Natural killer cell (primary cell): ENCODE data around the gene PXDC1. TPM values are rescaled to one million over a fixed set of nuclear protein-coding genes. Genes with fewer than 3 reads are reported as not detected.

Experiments used
- ATAC-seq, 3 donors: fragments of 150-1000 bp in 2 of 3; fragments of 200-7000 bp in 1 of 3; cut with Tn5 transposase; 1 replicate in 1 of 3; 2 replicates in 2 of 3; pipeline ENCODE4 v1.10.0; 2021; ENCODE audit warnings: mild to moderate bottlenecking in 2 of 3, moderate library complexity in 2 of 3
- DNase-seq, 2 donors: peaks; one replicate each; pipeline versions ENCODE4 v3.0.0 to v3.0.0-alpha.2; 2013 to 2021; ENCODE audit warnings: mixed read lengths in 1 of 2
- H3K27ac ChIP-seq: one replicate; pipeline ENCODE4 v1.5.1; 2013; ENCODE audit warnings: mild to moderate bottlenecking, low read length
- H3K27me3 ChIP-seq: one replicate; pipeline ENCODE4 v1.6.1; 2013; ENCODE audit warnings: low read length; ENCODE audit not compliant: control insufficient read depth, insufficient read depth
- H3K36me3 ChIP-seq: one replicate; pipeline ENCODE4 v1.6.1; 2013; ENCODE audit warnings: low read length; ENCODE audit not compliant: control insufficient read depth, insufficient read depth
- H3K4me1 ChIP-seq: one replicate; pipeline ENCODE4 v1.6.1; 2013; ENCODE audit warnings: low read length; ENCODE audit not compliant: control insufficient read depth, insufficient read depth
- H3K4me3 ChIP-seq: one replicate; pipeline ENCODE4 v1.5.1; 2013; ENCODE audit warnings: low read length
- H3K9me3 ChIP-seq: one replicate; pipeline ENCODE4 v1.6.1; 2013; ENCODE audit warnings: low read length; ENCODE audit not compliant: control insufficient read depth, insufficient read depth
- H3K27ac Mint-ChIP-seq, 2 donors: one replicate each; pipeline ENCODE4 v1.8.0; 2022; ENCODE audit warnings: mild to moderate bottlenecking in 2 of 2, mixed read lengths in 2 of 2, moderate library complexity in 1 of 2
- H3K27me3 Mint-ChIP-seq, 2 donors: one replicate each; pipeline ENCODE4 v1.8.0; 2022; ENCODE audit warnings: low read depth in 2 of 2, mixed read lengths in 2 of 2
- H3K36me3 Mint-ChIP-seq: one replicate; pipeline ENCODE4 v1.8.0; 2022; ENCODE audit warnings: mixed read lengths
- H3K4me1 Mint-ChIP-seq, 2 donors: one replicate each; pipeline ENCODE4 v1.8.0; 2022; ENCODE audit warnings: mixed read lengths in 2 of 2
- H3K4me3 Mint-ChIP-seq: one replicate; pipeline ENCODE4 v1.8.0; 2022; ENCODE audit warnings: mild to moderate bottlenecking, moderate library complexity, mixed read lengths
- H3K9me3 Mint-ChIP-seq, 2 donors: one replicate each; pipeline ENCODE4 v1.8.0; 2022; ENCODE audit warnings: mixed read lengths in 2 of 2
- WGBS: methylation state at CpG from one replicate; pipeline ENCODE4 v1.1.7; 2013; ENCODE audit warnings: missing lambda C conversion rate; ENCODE audit not compliant: insufficient coverage; 5-methylcytosine and 5-hydroxymethylcytosine counted together
- intact Hi-C: fragments of 100-400 bp; cut with micrococcal nuclease; formaldehyde crosslinking; loops from one replicate; pipeline ENCODE4 v1.14.2; 2022
- total RNA-seq, 4 donors: library from RNA; stranded (reverse); fragments of 120-200 nt in 1 of 4; gene quantifications; one replicate each; pipeline versions ENCODE4 v1.2.3 to v1.2.4, GENCODE V29; 2013 to 2022
- TF ChIP-seq, protein P1 (sequence below): fragments of 200-600 bp; IDR thresholded peaks from one replicate; pipeline ENCODE4 v1.8.0; 2022; ENCODE audit warnings: antibody characterized with exemption

The PXDC1 gene
- total RNA-seq, 3 donors from 2014 or later (not counting 1 experiment from before 2014, with no cell fraction given), result 0.28 TPM; not detected in 1

DNA sequence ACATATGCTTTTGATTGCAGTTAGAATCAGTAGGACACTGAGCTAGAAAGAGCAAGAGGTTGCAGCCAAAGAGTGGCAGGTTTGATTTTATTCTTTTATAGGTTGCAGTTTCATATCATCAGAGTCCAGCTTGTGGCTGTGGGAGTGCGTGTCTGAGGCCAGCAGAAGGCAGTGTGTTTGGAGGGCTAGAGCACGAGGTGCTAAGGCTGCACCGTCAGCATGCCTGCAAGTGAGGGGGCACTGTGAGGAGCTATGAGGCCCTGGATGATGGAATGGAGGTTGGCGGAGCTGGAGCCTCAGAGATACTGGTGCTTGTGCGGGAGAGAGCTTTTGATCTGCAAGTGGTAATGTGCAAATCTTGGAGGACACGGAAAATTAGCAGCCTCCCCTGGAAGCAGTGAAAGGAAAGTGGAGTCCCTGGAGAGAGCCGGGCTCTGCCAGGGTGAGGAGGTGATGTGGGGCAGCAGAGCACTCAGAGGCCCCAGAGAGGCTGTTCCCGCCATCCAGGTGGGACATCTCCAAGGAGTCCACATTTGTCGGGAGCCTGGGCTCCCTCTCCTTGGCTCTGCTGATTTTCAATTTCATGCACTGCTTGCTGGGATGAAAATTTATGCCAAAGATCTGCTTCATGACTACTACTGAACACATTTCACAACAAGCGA is 43.6 kb downstream of the PXDC1 start:
- no peaks in the 10 kb centered on the region for H3K27me3 ChIP-seq
- 89% methylated on average over 10 of the region's 10 CpGs for WGBS
- Mint-ChIP-seq H3K4me1 (no peaks in the 10 kb centered on the region), H3K36me3 (no peaks in the 10 kb centered on the region), H3K4me3 (no peak overlapping the region), H3K27ac (no peak overlapping the region), H3K27me3 (peaks cover 19 to 33% of the 10 kb centered on the region in 2 donors), H3K9me3 (no peaks in the 10 kb centered on the region)
- H3K9me3 ChIP-seq, result no peaks in the 10 kb centered on the region
- H3K36me3 ChIP-seq, result no peaks in the 10 kb centered on the region
- TF ChIP-seq, protein P1, sequence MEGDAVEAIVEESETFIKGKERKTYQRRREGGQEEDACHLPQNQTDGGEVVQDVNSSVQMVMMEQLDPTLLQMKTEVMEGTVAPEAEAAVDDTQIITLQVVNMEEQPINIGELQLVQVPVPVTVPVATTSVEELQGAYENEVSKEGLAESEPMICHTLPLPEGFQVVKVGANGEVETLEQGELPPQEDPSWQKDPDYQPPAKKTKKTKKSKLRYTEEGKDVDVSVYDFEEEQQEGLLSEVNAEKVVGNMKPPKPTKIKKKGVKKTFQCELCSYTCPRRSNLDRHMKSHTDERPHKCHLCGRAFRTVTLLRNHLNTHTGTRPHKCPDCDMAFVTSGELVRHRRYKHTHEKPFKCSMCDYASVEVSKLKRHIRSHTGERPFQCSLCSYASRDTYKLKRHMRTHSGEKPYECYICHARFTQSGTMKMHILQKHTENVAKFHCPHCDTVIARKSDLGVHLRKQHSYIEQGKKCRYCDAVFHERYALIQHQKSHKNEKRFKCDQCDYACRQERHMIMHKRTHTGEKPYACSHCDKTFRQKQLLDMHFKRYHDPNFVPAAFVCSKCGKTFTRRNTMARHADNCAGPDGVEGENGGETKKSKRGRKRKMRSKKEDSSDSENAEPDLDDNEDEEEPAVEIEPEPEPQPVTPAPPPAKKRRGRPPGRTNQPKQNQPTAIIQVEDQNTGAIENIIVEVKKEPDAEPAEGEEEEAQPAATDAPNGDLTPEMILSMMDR, result no peak
- H3K4me3 ChIP-seq, result no peak overlapping the region
- ATAC-seq (no peak), DNase-seq (no peak)
- intact Hi-C loops, result no loop called here
- H3K4me1 ChIP-seq, result no peaks in the 10 kb centered on the region
- H3K27ac ChIP-seq, result no peak overlapping the region

DNA sequence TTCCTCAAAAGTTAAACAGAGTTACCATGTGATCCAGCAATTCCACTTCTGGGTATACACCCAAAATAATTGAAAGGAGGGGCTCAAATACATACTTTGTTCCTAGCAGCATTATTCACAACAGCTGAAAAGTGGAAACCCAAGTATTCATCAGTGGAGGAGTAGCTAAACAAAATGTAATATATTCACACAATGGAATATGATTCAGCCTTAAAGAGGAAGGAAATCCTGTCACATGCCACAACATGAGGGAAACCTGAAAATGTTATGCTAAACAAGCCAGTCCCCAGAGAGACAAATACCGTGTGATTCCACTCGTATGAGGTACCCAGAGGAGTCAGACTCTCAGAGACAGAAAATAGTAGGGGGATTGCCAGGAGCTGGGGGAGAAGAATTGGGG is 44.5 kb downstream of the PXDC1 start:
- H3K4me1 Mint-ChIP-seq, result no peaks in the 10 kb centered on the region
- no peak overlapping the region for H3K27ac Mint-ChIP-seq
- Histone ChIP-seq H3K27ac (no peak overlapping the region), H3K27me3 (no peaks in the 10 kb centered on the region), H3K9me3 (no peaks in the 10 kb centered on the region), H3K4me3 (no peak overlapping the region), H3K36me3 (no peaks in the 10 kb centered on the region), H3K4me1 (no peaks in the 10 kb centered on the region)
- intact Hi-C loops, result no loop called here
- peaks cover 19 to 37% of the 10 kb centered on the region in 2 donors for H3K27me3 Mint-ChIP-seq
- DNase-seq, result no peak
- H3K9me3 Mint-ChIP-seq, result no peaks in the 10 kb centered on the region
- WGBS, result 64% methylated on average over 2 of the region's 2 CpGs
- ATAC-seq, result no peak
- TF ChIP-seq, protein P1, result no peak
- no peaks in the 10 kb centered on the region for H3K36me3 Mint-ChIP-seq
- H3K4me3 Mint-ChIP-seq, result no peak overlapping the region

DNA sequence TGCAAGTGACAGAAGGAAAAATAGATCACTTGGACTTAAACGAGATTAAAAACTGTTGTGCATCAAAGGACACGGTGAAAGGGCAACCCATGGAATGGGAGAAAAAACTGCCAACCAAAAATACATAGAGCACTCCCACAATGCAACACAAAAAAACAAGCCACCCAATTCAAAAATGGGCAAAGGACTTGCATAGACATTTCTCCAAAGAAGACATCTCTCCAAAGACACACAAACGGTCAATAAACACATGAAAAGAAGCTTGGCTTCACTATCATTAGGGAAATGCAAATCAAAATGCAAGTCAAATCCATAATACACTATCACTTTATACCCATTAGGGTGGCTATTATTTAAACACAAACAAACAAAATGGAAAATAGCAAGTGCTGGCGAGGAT is 45.0 kb downstream of the PXDC1 start:
- no peaks in the 10 kb centered on the region for H3K9me3 Mint-ChIP-seq
- H3K4me3 Mint-ChIP-seq, result no peak overlapping the region

More for the DNA sequence above, 45.0 kb downstream of the PXDC1 start:
- 92% methylated on average over 4 of the region's 4 CpGs for WGBS
- DNase-seq (no peak), ATAC-seq (no peak)
- no peaks in the 10 kb centered on the region for H3K4me1 ChIP-seq
- H3K9me3 ChIP-seq, result no peaks in the 10 kb centered on the region
- H3K27ac Mint-ChIP-seq, result no peak overlapping the region
- no peaks in the 10 kb centered on the region for H3K27me3 ChIP-seq
- no peak overlapping the region for H3K27ac ChIP-seq
- intact Hi-C loops, result no loop called here
- H3K27me3 Mint-ChIP-seq, result peaks cover 19 to 37% of the 10 kb centered on the region in 2 donors
- H3K4me3 ChIP-seq, result no peak overlapping the region
- H3K4me1 Mint-ChIP-seq, result no peaks in the 10 kb centered on the region
- no peaks in the 10 kb centered on the region for H3K36me3 Mint-ChIP-seq
- H3K36me3 ChIP-seq, result no peaks in the 10 kb centered on the region
- TF ChIP-seq, protein P1, result no peak
